Sigmoid colon (tissue), 7 donors: ENCODE measurements around the gene XRN2. TPM values are rescaled to one million over a fixed set of nuclear protein-coding genes. Genes with fewer than 3 reads are reported as not detected.

Experiments
- DNase-seq: peaks from one replicate; pipeline ENCODE4 v3.0.0-alpha.2; 2019
- H3K27ac ChIP-seq, 4 donors: fragments of 200-600 bp; sonication (generic); one replicate each; pipeline ENCODE4 v1.5.1; 2016 to 2019; ENCODE audit warnings: mild to moderate bottlenecking in 1 of 4
- H3K27me3 ChIP-seq, 3 donors: fragments of 200-600 bp; sonication (generic); one replicate each; pipeline ENCODE4 v1.5.1; 2019; ENCODE audit warnings: mild to moderate bottlenecking in 1 of 3
- H3K36me3 ChIP-seq, 4 donors: fragments of 200-600 bp; sonication (generic); one replicate each; pipeline ENCODE4 v1.5.1; 2016 to 2019
- H3K4me1 ChIP-seq, 4 donors: fragments of 200-600 bp; sonication (generic); one replicate each; pipeline ENCODE4 v1.5.1; 2017 to 2019
- H3K4me3 ChIP-seq, 4 donors: fragments of 200-600 bp; sonication (generic); one replicate each; pipeline ENCODE4 v1.5.1; 2017 to 2019; ENCODE audit warnings: mild to moderate bottlenecking in 2 of 4, moderate library complexity in 1 of 4
- H3K9me3 ChIP-seq, 4 donors: fragments of 200-600 bp in 3 of 4; sonication (generic) in 3 of 4; one replicate each; pipeline versions ENCODE4 v1.5.1 to v1.6.1; 2013 to 2019
- CTCF ChIP-seq, 4 experiments: fragments of 450-650 bp in 3 of 4; fragments of 200-600 bp in 1 of 4; IDR thresholded peaks; one replicate each; pipeline ENCODE4 v1.5.1; 2016 to 2019; ENCODE audit warnings: antibody characterized with exemption in 4 of 4, mild to moderate bottlenecking in 3 of 4, moderate library complexity in 2 of 4
- EP300 ChIP-seq, 4 donors: sonication (generic); formaldehyde crosslinking; IDR thresholded peaks; one replicate each; pipeline ENCODE4 v1.6.1; 2017; ENCODE audit warnings: antibody characterized with exemption in 4 of 4
- POLR2A ChIP-seq, 2 donors: fragments of 450-650 bp; IDR thresholded peaks; one replicate each; pipeline ENCODE4 v1.6.1; 2016; ENCODE audit warnings: antibody characterized with exemption in 2 of 2, mild to moderate bottlenecking in 2 of 2, moderate library complexity in 2 of 2
- POLR2AphosphoS5 ChIP-seq, 4 donors: sonication (generic); formaldehyde crosslinking; IDR thresholded peaks; one replicate each; pipeline ENCODE4 v1.6.1; 2017; ENCODE audit warnings: antibody characterized with exemption in 4 of 4
- WGBS, 2 donors: extraction: QIAGEN DNeasy Blood & Tissue Kit; methylation state at CpG; one replicate each; pipeline ENCODE4 v1.1.7; 2013; 5-methylcytosine and 5-hydroxymethylcytosine counted together
- intact Hi-C: fragments of 100-400 bp; cut with DNase I; formaldehyde crosslinking; loops from one replicate; pipeline ENCODE4 v1.15.1; 2023
- polyA plus RNA-seq, 3 donors: library from polyadenylated mRNA; stranded (reverse); fragments of 200-250 nt; gene quantifications; one replicate each; pipeline ENCODE4 v1.2.3, GENCODE V29; 2013
- total RNA-seq, 4 donors: library from RNA; depleted of rRNA; stranded (reverse); fragments of >200 nt; gene quantifications; one replicate each; pipeline ENCODE4 v1.1.0, GENCODE V29; 2016
- donor health status: healthy with polysubstance abuse.
- donor health status: Bipolar disorder and iron deficiency.
- donor health status: healthy.

The XRN2 gene
- total and polyA plus RNA-seq, 7 donors, result 21.0 to 79.8 (median 53.5) TPM

GRCh38 chr20:21377701-21378100, 74.6 kb downstream of the XRN2 start:
- H3K36me3 ChIP-seq, result peaks cover 0 to 34% (median 5%) of the 10 kb centered on the region in 4 donors
- no peaks in the 10 kb centered on the region for H3K27me3 ChIP-seq
- H3K9me3 ChIP-seq, result no peaks in the 10 kb centered on the region
- H3K4me1 ChIP-seq, result peaks cover 0 to 3% (median 0%) of the 10 kb centered on the region in 4 donors
- no peak overlapping the region for H3K4me3 ChIP-seq
- 96% methylated on average over 9 of the region's 9 CpGs for WGBS, 2 donors
- no peak for DNase-seq
- TF ChIP-seq POLR2AphosphoS5 (IDR thresholded peaks at IDR 0.05) (no peak), EP300 (IDR thresholded peaks at IDR 0.05) (no peak)
- intact Hi-C loops, result no loop called here
- H3K27ac ChIP-seq, result no peak overlapping the region

GRCh38 chr20:21378259-21378658, 75.1 kb downstream of the XRN2 start:
- Histone ChIP-seq H3K36me3 (peaks cover 0 to 34% (median 8%) of the 10 kb centered on the region in 4 donors), H3K4me1 (peaks cover 0 to 2% (median 0%) of the 10 kb centered on the region in 4 donors), H3K4me3 (no peak overlapping the region), H3K27ac (no peak overlapping the region), H3K27me3 (no peaks in the 10 kb centered on the region), H3K9me3 (no peaks in the 10 kb centered on the region)
- no peak for DNase-seq
- 94 to 95% methylated on average over 5 of the region's 5 CpGs for WGBS, 2 donors
- no peak for TF ChIP-seq POLR2A (IDR thresholded peaks at IDR 0.05)
- TF ChIP-seq CTCF (IDR thresholded peaks at IDR 0.05), result no peak
- no peak for TF ChIP-seq POLR2AphosphoS5 (IDR thresholded peaks at IDR 0.05)
- no peak for TF ChIP-seq EP300 (IDR thresholded peaks at IDR 0.05)
- intact Hi-C loops, result no loop called here

- H3K4me3 ChIP-seq, result no peak overlapping the region
- no peaks in the 10 kb centered on the region for H3K27me3 ChIP-seq
- no peak for DNase-seq
- no peaks in the 10 kb centered on the region for H3K4me1 ChIP-seq
- no peaks in the 10 kb centered on the region for H3K9me3 ChIP-seq
- intact Hi-C loops, result no loop called here
- TF ChIP-seq POLR2AphosphoS5 (IDR thresholded peaks at IDR 0.05) (no peak), CTCF (IDR thresholded peaks at IDR 0.05) (no peak), POLR2A (IDR thresholded peaks at IDR 0.05) (no peak), EP300 (IDR thresholded peaks at IDR 0.05) (no peak)
- H3K36me3 ChIP-seq, result peaks cover 0 to 54% (median 12%) of the 10 kb centered on the region in 4 donors
- no peak overlapping the region for H3K27ac ChIP-seq
- WGBS, 2 donors, result 84 to 89% methylated on average over 2 of the region's 2 CpGs
These were observed 77.6 kb downstream of the XRN2 start for GRCh38 chr20:21380711-21381110.

- Histone ChIP-seq H3K27me3 (no peaks in the 10 kb centered on the region), H3K36me3 (peaks cover 0 to 57% (median 16%) of the 10 kb centered on the region in 4 donors), H3K9me3 (no peaks in the 10 kb centered on the region), H3K4me3 (no peak overlapping the region), H3K27ac (no peak overlapping the region), H3K4me1 (no peaks in the 10 kb centered on the region)
- DNase-seq, result no peak
- WGBS, 2 donors, result 91 to 94% methylated on average over 1 of the region's 1 CpG
- intact Hi-C loops, result no loop called here
- TF ChIP-seq POLR2A (IDR thresholded peaks at IDR 0.05) (no peak), POLR2AphosphoS5 (IDR thresholded peaks at IDR 0.05) (no peak), CTCF (IDR thresholded peaks at IDR 0.05) (no peak), EP300 (IDR thresholded peaks at IDR 0.05) (no peak)
These were observed 78.5 kb downstream of the XRN2 start for GRCh38 chr20:21381619-21382018.

GRCh38 chr20:21384308-21384892, 81.3 kb downstream of the XRN2 start:
- DNase-seq, result no peak
- Histone ChIP-seq H3K36me3 (peaks cover 0 to 81% (median 22%) of the 10 kb centered on the region in 4 donors), H3K9me3 (no peaks in the 10 kb centered on the region), H3K4me3 (no peak overlapping the region), H3K4me1 (no peaks in the 10 kb centered on the region), H3K27ac (no peak overlapping the region), H3K27me3 (no peaks in the 10 kb centered on the region)
- WGBS, 2 donors, result 97% methylated on average over 5 of the region's 5 CpGs
- intact Hi-C loops, result no loop called here
- TF ChIP-seq POLR2A (IDR thresholded peaks at IDR 0.05) (no peak), CTCF (IDR thresholded peaks at IDR 0.05) (no peak), EP300 (IDR thresholded peaks at IDR 0.05) (no peak), POLR2AphosphoS5 (IDR thresholded peaks at IDR 0.05) (no peak)
